ENCODE results near the gene JMJD1C.

GRCh38 chr10:63165249-63165648 is 300.5 kb downstream of the JMJD1C start:
- TF ChIP-seq, protein P1, sequence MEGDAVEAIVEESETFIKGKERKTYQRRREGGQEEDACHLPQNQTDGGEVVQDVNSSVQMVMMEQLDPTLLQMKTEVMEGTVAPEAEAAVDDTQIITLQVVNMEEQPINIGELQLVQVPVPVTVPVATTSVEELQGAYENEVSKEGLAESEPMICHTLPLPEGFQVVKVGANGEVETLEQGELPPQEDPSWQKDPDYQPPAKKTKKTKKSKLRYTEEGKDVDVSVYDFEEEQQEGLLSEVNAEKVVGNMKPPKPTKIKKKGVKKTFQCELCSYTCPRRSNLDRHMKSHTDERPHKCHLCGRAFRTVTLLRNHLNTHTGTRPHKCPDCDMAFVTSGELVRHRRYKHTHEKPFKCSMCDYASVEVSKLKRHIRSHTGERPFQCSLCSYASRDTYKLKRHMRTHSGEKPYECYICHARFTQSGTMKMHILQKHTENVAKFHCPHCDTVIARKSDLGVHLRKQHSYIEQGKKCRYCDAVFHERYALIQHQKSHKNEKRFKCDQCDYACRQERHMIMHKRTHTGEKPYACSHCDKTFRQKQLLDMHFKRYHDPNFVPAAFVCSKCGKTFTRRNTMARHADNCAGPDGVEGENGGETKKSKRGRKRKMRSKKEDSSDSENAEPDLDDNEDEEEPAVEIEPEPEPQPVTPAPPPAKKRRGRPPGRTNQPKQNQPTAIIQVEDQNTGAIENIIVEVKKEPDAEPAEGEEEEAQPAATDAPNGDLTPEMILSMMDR (IDR thresholded peaks at IDR 0.05): no peak
- no peak for TF ChIP-seq POLR2A (IDR thresholded peaks at IDR 0.05)

Measured in adrenal gland (tissue), 5 donors.